ENCODE results near the gene U2AF2. TPM values are rescaled to one million over a fixed set of nuclear protein-coding genes. Genes with fewer than 3 reads are reported as not detected.

The U2AF2 gene
- total and polyA plus RNA-seq, 9 of the 15 experiments (the other 6 are each of a cell fraction or from before 2014, with no cell fraction given) = 3.0 to 331 (median 157) TPM

DNA sequence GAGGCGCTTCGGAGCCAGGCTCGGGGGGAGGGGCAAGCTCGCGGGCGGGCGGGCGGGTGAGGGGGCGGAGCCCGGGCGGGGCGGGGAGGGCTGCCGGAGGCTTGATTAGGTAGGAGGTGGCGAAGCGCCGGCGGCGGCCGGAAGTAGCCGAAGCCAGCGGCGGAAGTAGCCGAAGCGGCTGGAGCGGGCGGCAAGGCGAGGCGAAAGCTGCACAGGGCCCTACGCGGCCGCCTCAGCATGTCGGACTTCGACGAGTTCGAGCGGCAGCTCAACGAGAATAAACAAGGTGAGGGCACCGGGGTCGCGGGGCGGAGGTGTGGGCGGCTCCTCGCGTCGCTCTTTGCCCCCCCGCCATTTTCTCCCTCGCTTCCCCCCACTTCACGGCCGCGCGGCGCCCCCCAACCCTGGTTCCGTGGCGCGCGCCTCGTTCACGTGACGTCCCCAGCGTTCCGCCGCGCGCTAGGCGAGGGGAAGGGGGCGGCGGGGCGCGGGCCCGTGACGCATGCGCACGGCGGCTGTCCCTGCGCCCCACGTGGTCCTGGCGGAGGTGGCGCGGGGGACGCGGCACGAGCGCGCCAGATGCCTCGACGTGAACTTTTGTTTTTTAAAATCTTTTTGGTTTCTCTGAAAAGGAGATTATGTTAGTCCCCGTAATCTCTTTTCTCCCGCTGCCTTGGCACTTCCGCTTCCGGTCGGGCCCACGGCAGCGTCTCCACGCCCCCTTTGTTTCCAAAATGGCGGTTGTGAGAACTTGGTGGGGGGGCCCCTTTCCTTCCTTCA is at the start of gene U2AF2 (continued):
- TF ChIP-seq, protein P1, sequence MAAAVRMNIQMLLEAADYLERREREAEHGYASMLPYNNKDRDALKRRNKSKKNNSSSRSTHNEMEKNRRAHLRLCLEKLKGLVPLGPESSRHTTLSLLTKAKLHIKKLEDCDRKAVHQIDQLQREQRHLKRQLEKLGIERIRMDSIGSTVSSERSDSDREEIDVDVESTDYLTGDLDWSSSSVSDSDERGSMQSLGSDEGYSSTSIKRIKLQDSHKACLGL (CRISPR knock-in tag; IDR thresholded peaks at IDR 0.05; ENCODE audit: borderline replicate concordance, poor library complexity, severe bottlenecking) = peak; percentile 90
- TF ChIP-seq, protein P2, sequence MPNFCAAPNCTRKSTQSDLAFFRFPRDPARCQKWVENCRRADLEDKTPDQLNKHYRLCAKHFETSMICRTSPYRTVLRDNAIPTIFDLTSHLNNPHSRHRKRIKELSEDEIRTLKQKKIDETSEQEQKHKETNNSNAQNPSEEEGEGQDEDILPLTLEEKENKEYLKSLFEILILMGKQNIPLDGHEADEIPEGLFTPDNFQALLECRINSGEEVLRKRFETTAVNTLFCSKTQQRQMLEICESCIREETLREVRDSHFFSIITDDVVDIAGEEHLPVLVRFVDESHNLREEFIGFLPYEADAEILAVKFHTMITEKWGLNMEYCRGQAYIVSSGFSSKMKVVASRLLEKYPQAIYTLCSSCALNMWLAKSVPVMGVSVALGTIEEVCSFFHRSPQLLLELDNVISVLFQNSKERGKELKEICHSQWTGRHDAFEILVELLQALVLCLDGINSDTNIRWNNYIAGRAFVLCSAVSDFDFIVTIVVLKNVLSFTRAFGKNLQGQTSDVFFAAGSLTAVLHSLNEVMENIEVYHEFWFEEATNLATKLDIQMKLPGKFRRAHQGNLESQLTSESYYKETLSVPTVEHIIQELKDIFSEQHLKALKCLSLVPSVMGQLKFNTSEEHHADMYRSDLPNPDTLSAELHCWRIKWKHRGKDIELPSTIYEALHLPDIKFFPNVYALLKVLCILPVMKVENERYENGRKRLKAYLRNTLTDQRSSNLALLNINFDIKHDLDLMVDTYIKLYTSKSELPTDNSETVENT (CRISPR knock-in tag; IDR thresholded peaks at IDR 0.05) = peak; percentile 66; the same call in 1 of the 2 replicates
- TF ChIP-seq, protein P3, sequence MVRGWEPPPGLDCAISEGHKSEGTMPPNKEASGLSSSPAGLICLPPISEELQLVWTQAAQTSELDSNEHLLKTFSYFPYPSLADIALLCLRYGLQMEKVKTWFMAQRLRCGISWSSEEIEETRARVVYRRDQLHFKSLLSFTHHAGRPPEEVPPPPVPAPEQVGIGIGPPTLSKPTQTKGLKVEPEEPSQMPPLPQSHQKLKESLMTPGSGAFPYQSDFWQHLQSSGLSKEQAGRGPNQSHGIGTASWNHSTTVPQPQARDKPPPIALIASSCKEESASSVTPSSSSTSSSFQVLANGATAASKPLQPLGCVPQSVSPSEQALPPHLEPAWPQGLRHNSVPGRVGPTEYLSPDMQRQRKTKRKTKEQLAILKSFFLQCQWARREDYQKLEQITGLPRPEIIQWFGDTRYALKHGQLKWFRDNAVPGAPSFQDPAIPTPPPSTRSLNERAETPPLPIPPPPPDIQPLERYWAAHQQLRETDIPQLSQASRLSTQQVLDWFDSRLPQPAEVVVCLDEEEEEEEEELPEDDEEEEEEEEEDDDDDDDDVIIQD (CRISPR knock-in tag; IDR thresholded peaks at IDR 0.05) = no peak; the same call in 1 of the 2 replicates
- no peak for TF ChIP-seq XRCC5 (IDR thresholded peaks at IDR 0.05; ENCODE audit: low read depth, low read length)
- no peak for TF ChIP-seq CSDE1 (IDR thresholded peaks at IDR 0.05)
- TF ChIP-seq MYBL2 (IDR thresholded peaks at IDR 0.05; ENCODE audit: low read depth) = no peak
- no peak; the same call in 1 of the 2 replicates for TF ChIP-seq MYBL2 (CRISPR knock-in tag; IDR thresholded peaks at IDR 0.05; ENCODE audit: borderline replicate concordance)
- TF ChIP-seq ZFX (CRISPR knock-in tag; IDR thresholded peaks at IDR 0.05) = peak; percentile 79
- TF ChIP-seq POLR2H (tag; IDR thresholded peaks at IDR 0.05; ENCODE audit: low read depth) = no peak; the same call in 1 of the 2 replicates
- TF ChIP-seq POLR2AphosphoS5 (IDR thresholded peaks at IDR 0.05; ENCODE audit: control insufficient read depth, insufficient read depth, low read depth, low read length) = peak; percentile 75
- TF ChIP-seq COPS2 (conservative IDR thresholded peaks at IDR 0.05) = no peak
- TF ChIP-seq NCOA6 (IDR thresholded peaks at IDR 0.05) = no peak
- TF ChIP-seq SETDB1 (IDR thresholded peaks at IDR 0.05; ENCODE audit: low read length) = no peak
- peak; percentile 5; the same call in 1 of the 2 replicates for TF ChIP-seq JUN (IDR thresholded peaks at IDR 0.05; ENCODE audit: borderline replicate concordance, low read depth, low read length)
- TF ChIP-seq JUN (CRISPR knock-in tag; IDR thresholded peaks at IDR 0.05; ENCODE audit: borderline replicate concordance) = no peak
- TF ChIP-seq, protein P4, sequence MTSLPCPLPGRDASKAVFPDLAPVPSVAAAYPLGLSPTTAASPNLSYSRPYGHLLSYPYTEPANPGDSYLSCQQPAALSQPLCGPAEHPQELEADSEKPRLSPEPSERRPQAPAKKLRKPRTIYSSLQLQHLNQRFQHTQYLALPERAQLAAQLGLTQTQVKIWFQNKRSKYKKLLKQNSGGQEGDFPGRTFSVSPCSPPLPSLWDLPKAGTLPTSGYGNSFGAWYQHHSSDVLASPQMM (CRISPR knock-in tag; IDR thresholded peaks at IDR 0.05) = no peak
- TF ChIP-seq MCM7 (IDR thresholded peaks at IDR 0.05) = no peak
- TF ChIP-seq KAT7 (CRISPR knock-in tag; IDR thresholded peaks at IDR 0.05; ENCODE audit: borderline replicate concordance) = 0 out of 2 replicates have a peak, but pooled peaks have one; percentile 33
- TF ChIP-seq ZNF282 (CRISPR knock-in tag; IDR thresholded peaks at IDR 0.05) = peak; percentile 81; the same call in 1 of the 2 replicates
- TF ChIP-seq NFYB (IDR thresholded peaks at IDR 0.05; ENCODE audit: extremely low read depth, insufficient read length) = no peak
- TF ChIP-seq, protein P5, sequence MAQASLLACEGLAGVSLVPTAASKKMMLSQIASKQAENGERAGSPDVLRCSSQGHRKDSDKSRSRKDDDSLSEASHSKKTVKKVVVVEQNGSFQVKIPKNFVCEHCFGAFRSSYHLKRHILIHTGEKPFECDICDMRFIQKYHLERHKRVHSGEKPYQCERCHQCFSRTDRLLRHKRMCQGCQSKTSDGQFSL (CRISPR knock-in tag; IDR thresholded peaks at IDR 0.05) = 0 out of 2 replicates have a peak, but pooled peaks have one; percentile 94
- TF ChIP-seq, protein P5 (tag; IDR thresholded peaks at IDR 0.05) = peak in 1 of 2 experiments; percentile 93; a peak in 2 of 4 replicates

Data from K562 (cell line).